HEK293 (cell line): ENCODE data around the gene CCDC78.

Source experiments
- CTCF ChIA-PET: fragments of 350-600 bp; formaldehyde crosslinking; extraction: SDS; loops from one replicate; lab custom pipeline; 2021; ENCODE audit warnings: antibody characterized with exemption; lab: Yijun Ruan, JAX
- POLR2A ChIA-PET: fragments of 300-600 bp; formaldehyde crosslinking; extraction: SDS; loops from one replicate; lab custom pipeline; 2020; ENCODE audit warnings: antibody characterized with exemption, inconsistent platforms; lab: Yijun Ruan, JAX
- H3K27ac ChIP-seq: fragments of 200-500 bp; sonication (Bioruptor generic); 2 replicates; pipeline ENCODE4 v1.5.1; 2014; ENCODE audit warnings: low read depth, low read length, control low read depth, inconsistent platforms; ENCODE audit errors: extremely low read depth
- H3K36me3 ChIP-seq, 2 experiments: fragments of 200-500 bp in 1 of 2; sonication (Bioruptor generic) in 1 of 2; 1 replicate in 1 of 2; 2 replicates in 1 of 2; pipeline ENCODE4 v1.5.1; 2014 to 2017; ENCODE audit warnings: inconsistent platforms in 2 of 2, low read length in 2 of 2; ENCODE audit not compliant: control insufficient read depth in 2 of 2, insufficient read depth in 1 of 2
- H3K4me1 ChIP-seq: fragments of 200-500 bp; sonication (Bioruptor generic); 2 replicates; pipeline ENCODE4 v1.5.1; 2014; ENCODE audit warnings: mild to moderate bottlenecking, low read length, inconsistent platforms; ENCODE audit not compliant: control insufficient read depth, insufficient read depth
- H3K4me3 ChIP-seq: 2 replicates; pipeline ENCODE4 v1.5.1; 2011; ENCODE audit warnings: low read depth, mild to moderate bottlenecking, control low read depth, low read length, moderate library complexity
- H3K9me3 ChIP-seq: fragments of 200-500 bp; sonication (Bioruptor generic); 2 replicates; pipeline ENCODE4 v1.5.1; 2014; ENCODE audit warnings: low read depth, low read length, inconsistent platforms; ENCODE audit not compliant: control insufficient read depth, insufficient read depth
- PBX3 ChIP-seq: sonication (generic); formaldehyde crosslinking; IDR thresholded peaks from 2 replicates; pipeline ENCODE4 v1.8.1; 2022; ENCODE audit warnings: mild to moderate bottlenecking, moderate library complexity, missing genetic modification reagents
- PRDM1 ChIP-seq: fragments of 450-650 bp; formaldehyde crosslinking; IDR thresholded peaks from 2 replicates; pipeline ENCODE4; 2016; ENCODE audit warnings: missing biosample characterization, missing genetic modification characterization
- PRDM10 ChIP-seq: fragments of 450-650 bp; formaldehyde crosslinking; IDR thresholded peaks from 2 replicates; pipeline ENCODE4 v1.5.1; 2016; ENCODE audit warnings: missing biosample characterization, missing genetic modification characterization
- PRDM2 ChIP-seq: fragments of 450-650 bp; formaldehyde crosslinking; IDR thresholded peaks from 2 replicates; pipeline ENCODE4 v1.5.1; 2016; ENCODE audit warnings: missing biosample characterization, missing genetic modification characterization, borderline replicate concordance
- RBAK ChIP-seq: fragments of 450-650 bp; formaldehyde crosslinking; IDR thresholded peaks from 2 replicates; pipeline ENCODE4 v1.5.1; 2016; ENCODE audit warnings: missing biosample characterization, missing genetic modification characterization
- ZFP3 ChIP-seq: fragments of 450-650 bp; formaldehyde crosslinking; IDR thresholded peaks from 2 replicates; pipeline ENCODE4 v1.5.1; 2016; ENCODE audit warnings: low read depth, missing biosample characterization, missing genetic modification characterization
- ZNF214 ChIP-seq: fragments of 450-650 bp; formaldehyde crosslinking; IDR thresholded peaks from 2 replicates; pipeline ENCODE4 v1.5.1; 2017; ENCODE audit warnings: missing biosample characterization, mild to moderate bottlenecking, missing genetic modification characterization, borderline replicate concordance
- ZNF280C ChIP-seq: fragments of 450-650 bp; formaldehyde crosslinking; IDR thresholded peaks from 2 replicates; pipeline ENCODE4 v1.5.1; 2016; ENCODE audit warnings: missing biosample characterization, missing genetic modification characterization
- ZNF341 ChIP-seq: fragments of 450-650 bp; formaldehyde crosslinking; IDR thresholded peaks from 2 replicates; pipeline ENCODE4; 2016; ENCODE audit warnings: low read depth, missing biosample characterization, missing genetic modification characterization
- ZNF394 ChIP-seq: fragments of 450-650 bp; formaldehyde crosslinking; IDR thresholded peaks from 2 replicates; pipeline ENCODE4 v1.5.1; 2016; ENCODE audit warnings: missing biosample characterization, missing genetic modification characterization, mild to moderate bottlenecking, moderate library complexity, borderline replicate concordance
- ZNF423 ChIP-seq: fragments of 450-650 bp; formaldehyde crosslinking; IDR thresholded peaks from 2 replicates; pipeline ENCODE4 v1.5.1; 2016; ENCODE audit warnings: missing biosample characterization, missing genetic modification characterization
- ZNF426 ChIP-seq: fragments of 450-650 bp; formaldehyde crosslinking; IDR thresholded peaks from 2 replicates; pipeline ENCODE4 v1.5.1; 2017; ENCODE audit warnings: missing biosample characterization, missing genetic modification characterization, mild to moderate bottlenecking, inconsistent platforms, moderate library complexity
- ZNF610 ChIP-seq: fragments of 450-650 bp; formaldehyde crosslinking; IDR thresholded peaks from 2 replicates; pipeline ENCODE4 v1.5.1; 2016; ENCODE audit warnings: missing biosample characterization, missing genetic modification characterization, borderline replicate concordance
- ZSCAN30 ChIP-seq: fragments of 450-650 bp; IDR thresholded peaks from 2 replicates; pipeline ENCODE4 v1.5.1; 2018; ENCODE audit warnings: missing biosample characterization, mild to moderate bottlenecking, missing genetic modification characterization, moderate library complexity

The CCDC78 gene

GRCh38 chr16:759110-759910 is 33.1 kb upstream of the CCDC78 start:
- no peak for TF ChIP-seq ZSCAN30 (tag by site-specific recombination)
- TF ChIP-seq ZNF426 (tag by site-specific recombination): no peak
- H3K4me3 ChIP-seq: no peak overlapping the region
- CTCF ChIA-PET: interaction anchor here (1.5 kb wide), 1 partner anchor 10 kb away, joined by 5 read pairs; no protein-coding TSS in a partner anchor
- H3K4me1 ChIP-seq: no peaks in the 10 kb centered on the region
- POLR2A ChIA-PET: interaction anchor here (0.7 kb wide), 1 partner anchor 24 kb away, joined by 3 read pairs; no protein-coding TSS in a partner anchor
- no peaks in the 10 kb centered on the region for H3K36me3 ChIP-seq
- no peaks in the 10 kb centered on the region for H3K9me3 ChIP-seq
- no peak overlapping the region for H3K27ac ChIP-seq

GRCh38 chr16:756428-756827 is 30.2 kb upstream of the CCDC78 start:
- TF ChIP-seq PRDM1 (no peak), ZNF610 (tag by site-specific recombination) (no peak), PRDM2 (tag by site-specific recombination) (no peak), ZNF394 (tag by site-specific recombination) (no peak), ZNF423 (tag by site-specific recombination) (no peak), ZNF341 (no peak), ZNF280C (tag by site-specific recombination) (no peak), RBAK (tag by site-specific recombination) (no peak), ZFP3 (tag by site-specific recombination) (no peak), ZNF214 (tag by site-specific recombination) (no peak), PRDM10 (tag by site-specific recombination) (no peak), PBX3 (CRISPR knock-in tag) (no peak)
- CTCF ChIA-PET: interaction anchor here (0.6 to 2.7 kb wide), 4 partner anchors 11 to 29 kb away, joined by 4 to 12 read pairs (median 8); partner anchors contain the start of gene CIAO3

More at GRCh38 chr16:756428-756827, 30.2 kb upstream of the CCDC78 start:
- Histone ChIP-seq H3K36me3 (no peaks in the 10 kb centered on the region), H3K27ac (no peak overlapping the region), H3K4me3 (no peak overlapping the region), H3K9me3 (no peaks in the 10 kb centered on the region), H3K4me1 (no peaks in the 10 kb centered on the region)
- POLR2A ChIA-PET: no interaction called here
